Activated T-cell treated with anti-CD3 and anti-CD28 coated beads, Interleukin-2, amount 50 U/mL, for 72 hours (primary cell): ENCODE data around the gene PRDM10. TPM values are rescaled to one million over a fixed set of nuclear protein-coding genes. Genes with fewer than 3 reads are reported as not detected.

Experiments
- ATAC-seq, 2 donors: fragments of 150-1000 bp; cut with Tn5 transposase; replicated peaks in 1 of 2; 2 replicates each; pipeline ENCODE4 v1.10.0; 2021; ENCODE audit warnings: moderate library complexity in 2 of 2, mild to moderate bottlenecking in 1 of 2
- DNase-seq, 2 donors: peaks; one replicate each; pipeline ENCODE4 v3.0.0; 2021 to 2022; ENCODE audit warnings: mixed read lengths in 1 of 2
- H3K27ac Mint-ChIP-seq: one replicate; pipeline ENCODE4 v1.8.0; 2022; ENCODE audit warnings: mild to moderate bottlenecking, moderate library complexity, mixed read lengths
- H3K27me3 Mint-ChIP-seq: one replicate; pipeline ENCODE4 v1.8.0; 2022; ENCODE audit warnings: low read depth, mixed read lengths
- H3K36me3 Mint-ChIP-seq, 2 donors: one replicate each; pipeline ENCODE4 v1.8.0; 2022; ENCODE audit warnings: mixed read lengths in 2 of 2, mild to moderate bottlenecking in 1 of 2; ENCODE audit not compliant: insufficient read depth in 2 of 2
- H3K4me1 Mint-ChIP-seq: one replicate; pipeline ENCODE4 v1.8.0; 2022; ENCODE audit warnings: low read depth, mixed read lengths
- H3K4me3 Mint-ChIP-seq, 2 donors: one replicate each; pipeline ENCODE4 v1.8.0; 2022; ENCODE audit warnings: mild to moderate bottlenecking in 2 of 2, mixed read lengths in 2 of 2, moderate library complexity in 2 of 2
- H3K9me3 Mint-ChIP-seq, 2 donors: one replicate each; pipeline ENCODE4 v1.8.0; 2022; ENCODE audit warnings: mixed read lengths in 2 of 2
- total RNA-seq, 2 donors: library from RNA; stranded (reverse); gene quantifications; one replicate each; pipeline ENCODE4 v1.2.3, GENCODE V29; 2022

PRDM10 gene
- total RNA-seq, 2 donors from 2014 or later = 5.4 to 5.5 TPM

DNA sequence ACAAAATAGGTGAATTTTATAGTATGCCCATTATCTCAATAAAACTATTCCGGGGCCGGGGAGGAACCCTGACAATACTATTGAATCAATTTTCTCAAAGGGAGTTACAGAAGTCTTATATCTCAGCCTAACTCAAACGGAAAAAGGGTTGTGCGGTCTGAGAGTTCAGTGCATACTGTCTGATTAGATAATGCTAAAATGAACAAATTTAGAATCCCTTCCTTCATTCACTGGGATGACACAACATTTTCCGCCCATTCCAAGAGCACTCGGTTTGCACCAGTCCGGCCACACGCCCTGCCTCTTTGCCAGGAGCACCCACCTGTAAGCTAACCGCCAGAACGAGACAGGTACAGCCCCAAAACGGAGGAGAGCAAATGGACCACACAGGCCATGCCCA lies 57.3 kb downstream of the PRDM10 start:
- H3K4me3 Mint-ChIP-seq = no peak overlapping the region
- no peak overlapping the region for H3K27ac Mint-ChIP-seq

DNA sequence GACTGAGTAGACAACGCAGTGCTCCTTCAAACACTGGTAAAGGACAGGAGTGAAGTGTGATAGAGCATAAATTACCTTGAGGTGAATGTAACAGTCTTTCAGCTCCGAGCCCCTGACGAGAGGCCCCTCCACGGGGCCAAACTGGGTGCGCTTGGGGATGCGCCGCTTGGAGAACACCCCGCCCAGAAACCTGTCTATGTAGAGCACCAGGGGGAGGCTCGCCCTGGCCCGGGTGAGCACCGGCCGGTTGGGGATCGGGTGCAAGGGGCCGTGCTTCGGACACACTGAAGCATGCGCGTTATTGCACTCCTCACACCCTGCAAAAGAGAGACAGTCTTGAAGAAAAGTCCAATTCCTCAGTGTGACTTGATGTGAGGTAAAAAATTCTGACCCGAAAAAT lies 57.9 kb downstream of the PRDM10 start:
- Mint-ChIP-seq H3K27ac (no peak overlapping the region), H3K9me3 (no peaks in the 10 kb centered on the region), H3K27me3 (no peaks in the 10 kb centered on the region), H3K36me3 (no peaks in the 10 kb centered on the region), H3K4me1 (no peaks in the 10 kb centered on the region), H3K4me3 (no peak overlapping the region)
- ATAC-seq = no peak
- no peak for DNase-seq

More for the DNA sequence above, 57.3 kb downstream of the PRDM10 start:
- Mint-ChIP-seq H3K9me3 (no peaks in the 10 kb centered on the region), H3K4me1 (peaks cover 2% of the 10 kb centered on the region), H3K27me3 (no peaks in the 10 kb centered on the region), H3K36me3 (no peaks in the 10 kb centered on the region)
- DNase-seq (no peak), ATAC-seq (no peak)

DNA sequence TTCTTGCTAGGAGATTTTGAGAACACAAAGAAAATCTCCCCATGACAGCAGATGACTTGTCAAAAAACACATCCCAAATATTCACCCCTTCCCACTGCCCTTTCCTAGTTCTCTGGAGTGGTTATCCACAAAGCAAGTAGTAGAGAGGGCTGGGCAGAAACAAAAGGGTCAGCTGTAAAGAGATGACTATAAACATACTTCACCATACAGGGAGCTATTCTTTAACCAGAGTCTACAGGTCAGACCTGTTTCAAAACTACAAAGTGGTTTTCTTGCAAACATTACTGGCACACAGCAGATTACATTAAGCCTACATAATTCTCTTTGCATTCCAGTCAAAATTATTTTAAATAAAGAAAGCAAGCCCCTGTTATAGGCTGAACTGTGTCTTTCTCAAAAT lies 59.6 kb downstream of the PRDM10 start:
- DNase-seq = no peak
- H3K9me3 Mint-ChIP-seq = no peaks in the 10 kb centered on the region
- H3K36me3 Mint-ChIP-seq = no peaks in the 10 kb centered on the region
- H3K4me1 Mint-ChIP-seq = no peaks in the 10 kb centered on the region
- no peak overlapping the region for H3K27ac Mint-ChIP-seq
- no peak overlapping the region for H3K4me3 Mint-ChIP-seq
- no peaks in the 10 kb centered on the region for H3K27me3 Mint-ChIP-seq
- no peak for ATAC-seq

DNA sequence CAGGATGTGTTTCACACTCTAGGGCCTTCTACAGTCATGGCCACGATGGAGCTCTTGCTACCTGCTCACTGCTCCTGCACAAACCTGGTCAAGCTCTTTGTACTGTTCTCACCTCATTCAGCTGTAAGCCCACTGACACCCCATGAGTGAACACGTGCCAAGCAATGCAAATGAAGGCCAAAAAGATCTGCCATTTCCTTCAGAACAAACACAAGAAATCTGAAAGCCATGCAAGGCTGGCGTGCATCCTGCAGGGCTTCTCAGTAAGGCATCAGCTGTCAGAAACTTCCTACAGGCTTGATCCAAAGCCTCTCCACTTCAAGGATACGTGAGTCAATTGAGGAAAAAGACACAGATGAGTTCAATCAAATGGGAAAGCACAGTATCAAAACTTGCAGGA lies 63.1 kb downstream of the PRDM10 start:
- H3K27ac Mint-ChIP-seq = no peak overlapping the region
- H3K9me3 Mint-ChIP-seq = no peaks in the 10 kb centered on the region
- no peaks in the 10 kb centered on the region for H3K27me3 Mint-ChIP-seq
- H3K4me1 Mint-ChIP-seq = no peaks in the 10 kb centered on the region
- ATAC-seq (no peak), DNase-seq (no peak)
- peaks cover 0 to under 1% of the 10 kb centered on the region in 2 donors for H3K36me3 Mint-ChIP-seq
- no peak overlapping the region for H3K4me3 Mint-ChIP-seq

DNA sequence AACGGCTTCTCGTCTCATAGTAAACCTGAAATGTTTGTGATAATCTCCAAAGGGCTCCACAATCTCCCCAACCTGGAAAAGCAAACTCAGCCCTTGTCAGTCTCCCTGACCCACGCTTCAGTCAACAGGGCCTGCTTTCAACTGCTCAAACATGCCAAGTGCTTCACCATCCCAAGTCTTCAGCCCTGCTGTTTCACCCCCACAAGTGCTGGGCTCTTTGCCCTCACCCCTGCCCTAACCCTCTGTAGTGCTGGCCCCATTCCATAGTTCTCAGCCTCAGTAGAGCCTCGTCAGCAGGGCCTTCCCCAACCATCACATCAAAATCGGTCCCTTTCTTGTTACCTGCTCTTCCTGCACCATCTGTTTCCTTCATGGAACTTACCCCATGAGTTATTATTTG lies 63.9 kb downstream of the PRDM10 start:
- no peak overlapping the region for H3K27ac Mint-ChIP-seq
- no peaks in the 10 kb centered on the region for H3K9me3 Mint-ChIP-seq
- no peaks in the 10 kb centered on the region for H3K27me3 Mint-ChIP-seq
- H3K4me1 Mint-ChIP-seq = no peaks in the 10 kb centered on the region
- DNase-seq (no peak), ATAC-seq (no peak)
- peaks cover 0 to 2% of the 10 kb centered on the region in 2 donors for H3K36me3 Mint-ChIP-seq
- no peak overlapping the region for H3K4me3 Mint-ChIP-seq

DNA sequence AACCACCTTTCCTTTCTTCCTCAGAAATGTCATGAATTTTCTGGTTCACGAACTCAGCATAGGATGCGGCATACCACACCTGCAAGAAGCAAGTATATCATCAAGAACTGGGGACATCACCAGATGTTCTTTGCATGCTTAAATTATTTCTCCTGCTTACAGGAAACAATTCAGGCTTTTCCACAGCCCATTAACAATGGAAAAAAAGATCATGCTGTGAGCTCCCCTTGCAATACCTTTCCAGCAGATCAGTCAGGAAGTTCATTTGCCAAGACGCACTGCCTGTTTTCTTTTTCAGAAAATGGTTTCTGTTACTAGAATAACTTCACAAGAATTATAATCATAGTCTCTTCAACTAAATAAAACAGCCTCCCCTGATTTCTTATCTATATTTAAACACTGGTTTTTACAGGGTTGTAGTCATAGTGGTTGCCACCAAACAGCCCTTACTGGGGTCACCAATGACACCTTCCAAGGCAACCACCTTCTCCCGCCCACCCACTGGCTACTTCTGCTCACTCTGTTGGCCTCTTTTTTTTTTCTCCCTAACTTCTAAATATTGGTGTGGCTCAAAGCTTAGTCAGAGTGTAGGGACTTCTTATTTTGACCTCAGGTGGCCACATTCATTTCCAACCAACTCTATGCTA lies 64.9 kb downstream of the PRDM10 start:
- no peaks in the 10 kb centered on the region for H3K4me1 Mint-ChIP-seq
- H3K4me3 Mint-ChIP-seq = no peak overlapping the region
- H3K36me3 Mint-ChIP-seq = peaks cover 0 to 2% of the 10 kb centered on the region in 2 donors
- no peak overlapping the region for H3K27ac Mint-ChIP-seq
- DNase-seq (no peak), ATAC-seq (no peak)
- no peaks in the 10 kb centered on the region for H3K9me3 Mint-ChIP-seq
- H3K27me3 Mint-ChIP-seq = no peaks in the 10 kb centered on the region

DNA sequence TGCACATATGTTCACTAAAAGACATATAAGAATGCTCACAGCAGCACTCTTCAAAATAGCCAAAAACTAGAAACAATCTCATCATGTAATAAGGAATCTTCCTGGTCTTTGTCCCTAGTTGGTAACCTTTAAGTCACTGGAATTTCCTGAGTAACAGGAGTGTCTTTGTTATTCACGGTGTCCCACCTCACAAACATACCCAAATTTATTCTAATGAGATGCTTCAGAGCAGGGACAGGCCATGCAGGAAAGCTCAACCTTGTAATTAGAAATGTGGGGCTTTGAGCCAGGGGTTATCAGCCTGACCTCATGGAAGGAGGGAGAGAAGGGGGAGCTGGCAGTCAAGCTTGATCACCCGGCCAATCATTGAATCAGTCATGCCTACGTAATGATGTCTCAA lies 66.9 kb downstream of the PRDM10 start:
- ATAC-seq = no peak
- H3K36me3 Mint-ChIP-seq = peaks cover 0 to 6% of the 10 kb centered on the region in 2 donors
- no peak overlapping the region for H3K27ac Mint-ChIP-seq
- H3K27me3 Mint-ChIP-seq = no peaks in the 10 kb centered on the region
- no peaks in the 10 kb centered on the region for H3K9me3 Mint-ChIP-seq
- H3K4me3 Mint-ChIP-seq = no peak overlapping the region
- no peak for DNase-seq
- no peaks in the 10 kb centered on the region for H3K4me1 Mint-ChIP-seq

DNA sequence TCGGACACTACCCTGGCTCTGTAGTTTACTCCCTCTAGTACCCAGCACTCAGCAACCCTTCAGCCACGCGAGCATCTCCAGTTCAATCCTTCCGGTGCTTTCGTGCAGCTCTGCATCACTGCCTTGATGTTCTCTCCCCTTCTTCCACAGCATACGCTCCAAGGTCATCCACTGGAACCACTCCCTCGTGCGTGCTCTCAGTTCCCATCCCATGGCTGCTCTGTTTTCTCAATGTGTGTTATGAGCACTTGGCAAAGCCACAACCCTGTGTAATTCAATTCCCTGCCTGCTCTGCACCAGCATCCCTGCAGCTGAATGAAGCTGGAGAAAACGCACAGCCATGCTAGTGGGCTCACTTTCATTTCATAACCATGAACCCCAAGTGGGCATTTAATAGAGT lies 68.7 kb downstream of the PRDM10 start:
- H3K9me3 Mint-ChIP-seq = no peaks in the 10 kb centered on the region
- no peaks in the 10 kb centered on the region for H3K27me3 Mint-ChIP-seq
- peaks cover 0 to 7% of the 10 kb centered on the region in 2 donors for H3K36me3 Mint-ChIP-seq
- no peak overlapping the region for H3K4me3 Mint-ChIP-seq
- no peak overlapping the region for H3K27ac Mint-ChIP-seq
- no peak for DNase-seq
- H3K4me1 Mint-ChIP-seq = no peaks in the 10 kb centered on the region
- ATAC-seq = no peak

DNA sequence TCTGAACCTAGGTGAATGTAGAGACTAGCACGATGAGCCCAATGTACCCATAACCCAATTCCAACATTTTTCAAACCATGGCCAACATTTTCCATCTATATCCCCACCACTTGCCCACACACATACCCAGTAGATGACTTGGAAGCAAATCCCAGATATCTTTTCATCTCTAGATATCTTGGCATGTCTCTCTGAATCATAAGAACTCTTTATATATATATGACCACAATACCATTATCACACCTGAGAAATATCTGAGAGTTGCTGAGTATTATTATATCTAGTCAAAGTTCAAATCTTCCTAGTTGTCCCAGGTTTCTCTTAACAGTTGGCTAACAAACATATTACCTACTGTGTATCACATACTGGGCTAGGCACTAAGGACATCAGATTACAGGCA lies 69.4 kb downstream of the PRDM10 start:
- Mint-ChIP-seq H3K27me3 (no peaks in the 10 kb centered on the region), H3K36me3 (peaks cover 0 to 8% of the 10 kb centered on the region in 2 donors), H3K4me3 (no peak overlapping the region), H3K27ac (no peak overlapping the region), H3K9me3 (no peaks in the 10 kb centered on the region), H3K4me1 (no peaks in the 10 kb centered on the region)
- DNase-seq = no peak
- ATAC-seq = no peak

DNA sequence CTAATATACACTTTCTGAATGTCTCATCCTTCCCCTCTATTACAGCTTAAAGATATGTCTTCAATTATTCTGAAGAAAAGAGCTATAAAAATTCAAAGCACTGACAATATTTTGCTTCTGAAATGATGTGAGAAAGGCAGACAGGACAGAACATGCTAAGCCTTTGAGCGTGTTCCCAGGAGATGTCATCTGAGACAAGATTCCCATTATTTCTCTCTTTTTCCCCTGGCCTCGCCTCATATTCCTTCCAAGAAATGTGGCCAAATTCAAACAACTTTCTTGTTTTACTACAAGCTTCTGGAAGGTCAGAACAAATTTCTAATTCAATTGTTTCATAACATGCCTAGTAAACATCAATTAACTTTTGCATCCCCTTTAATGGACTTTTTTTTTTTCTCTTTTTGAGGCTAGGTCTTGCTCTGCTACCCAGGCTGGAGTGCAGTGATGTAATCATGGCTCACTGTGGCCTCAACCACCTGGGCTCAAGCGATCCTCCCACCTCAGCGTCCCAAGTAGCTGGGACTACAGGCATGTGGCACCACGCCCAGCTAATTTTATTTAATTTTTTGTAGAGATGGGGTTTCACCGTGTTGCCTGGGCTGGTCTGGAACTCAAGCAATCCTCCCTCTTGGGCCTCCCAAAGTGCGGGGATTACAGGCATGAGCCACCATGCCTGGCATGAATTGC lies 70.1 kb downstream of the PRDM10 start:
- Mint-ChIP-seq H3K27me3 (no peaks in the 10 kb centered on the region), H3K36me3 (peaks cover 0 to 8% of the 10 kb centered on the region in 2 donors), H3K9me3 (no peaks in the 10 kb centered on the region), H3K4me1 (no peaks in the 10 kb centered on the region), H3K4me3 (no peak overlapping the region), H3K27ac (no peak overlapping the region)
- DNase-seq (no peak), ATAC-seq (no peak)

DNA sequence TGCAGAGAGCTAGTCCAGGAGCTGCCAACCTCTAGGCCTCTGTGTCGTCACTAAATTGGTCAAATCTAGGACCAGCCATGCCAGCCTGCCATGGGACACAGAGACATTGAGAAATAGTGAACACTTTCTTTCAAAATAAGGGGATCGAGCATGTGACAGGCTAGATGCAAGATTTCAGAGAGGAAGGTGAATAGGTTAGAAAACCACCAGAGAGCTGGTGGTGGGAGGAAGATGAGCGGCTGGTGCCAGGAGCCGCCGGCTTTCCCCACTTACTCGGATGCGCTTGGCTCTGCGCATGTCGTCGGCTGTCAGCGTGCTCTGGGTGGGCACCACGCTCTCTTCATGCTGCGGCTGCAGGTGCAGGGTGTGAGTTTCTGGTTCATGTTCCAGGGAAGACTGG lies 71.9 kb downstream of the PRDM10 start:
- no peaks in the 10 kb centered on the region for H3K9me3 Mint-ChIP-seq
- no peak overlapping the region for H3K4me3 Mint-ChIP-seq
- no peak for ATAC-seq
- H3K27ac Mint-ChIP-seq = no peak overlapping the region
- H3K36me3 Mint-ChIP-seq = peaks cover 0 to 8% of the 10 kb centered on the region in 2 donors
- no peaks in the 10 kb centered on the region for H3K27me3 Mint-ChIP-seq
- no peaks in the 10 kb centered on the region for H3K4me1 Mint-ChIP-seq
- DNase-seq = no peak

DNA sequence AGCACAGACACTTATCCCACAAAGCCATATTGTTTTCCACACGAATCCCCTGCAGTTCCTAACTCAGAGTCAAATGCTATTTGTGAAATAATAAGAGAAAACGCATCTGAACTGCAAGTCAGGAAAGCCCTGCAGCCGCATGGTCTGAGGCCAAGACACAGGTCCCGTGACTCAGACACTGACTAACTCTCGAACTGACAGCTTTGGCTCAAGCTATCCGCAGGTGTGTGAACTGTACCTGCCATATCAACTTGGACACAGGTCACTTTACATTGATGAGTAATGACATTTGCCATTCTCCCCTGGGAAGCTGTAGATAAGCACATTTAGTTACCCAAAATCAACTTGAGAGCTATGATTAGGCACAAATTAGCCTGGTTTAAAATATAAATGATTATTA lies 72.3 kb downstream of the PRDM10 start:
- Mint-ChIP-seq H3K4me3 (no peak overlapping the region), H3K27ac (no peak overlapping the region), H3K36me3 (peaks cover 0 to 8% of the 10 kb centered on the region in 2 donors), H3K27me3 (no peaks in the 10 kb centered on the region), H3K9me3 (no peaks in the 10 kb centered on the region), H3K4me1 (no peaks in the 10 kb centered on the region)
- no peak for ATAC-seq
- no peak for DNase-seq

DNA sequence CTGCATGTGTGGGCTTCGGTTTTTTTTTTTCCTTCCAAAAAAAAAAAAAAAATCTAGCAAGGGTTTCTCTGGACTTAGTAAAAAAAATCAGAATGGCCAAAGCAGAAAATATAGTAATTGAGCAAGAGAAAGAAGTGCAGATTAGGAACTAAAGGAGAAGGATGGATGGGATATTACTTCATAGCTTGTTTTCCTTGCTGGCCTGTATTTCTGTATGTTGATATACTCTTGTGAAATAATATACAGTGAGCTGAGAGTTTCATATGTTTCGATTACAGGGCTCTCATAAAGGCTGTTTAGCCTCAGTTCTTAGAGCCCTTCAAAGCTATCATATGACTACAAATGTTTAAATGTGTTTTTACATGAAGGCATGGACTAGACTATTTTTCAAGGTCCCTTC lies 72.9 kb downstream of the PRDM10 start:
- no peak overlapping the region for H3K27ac Mint-ChIP-seq
- DNase-seq = no peak

More for the DNA sequence above, 72.9 kb downstream of the PRDM10 start:
- H3K9me3 Mint-ChIP-seq = no peaks in the 10 kb centered on the region
- ATAC-seq = no peak
- no peak overlapping the region for H3K4me3 Mint-ChIP-seq
- H3K27me3 Mint-ChIP-seq = no peaks in the 10 kb centered on the region
- peaks cover 0 to 8% of the 10 kb centered on the region in 2 donors for H3K36me3 Mint-ChIP-seq
- H3K4me1 Mint-ChIP-seq = no peaks in the 10 kb centered on the region
